ENCODE data around the gene OGT.
A peak's percentile ranks its signal among the peaks of the same experiment; 100 is the strongest.
"Not testable (repeated sequence)": the region's sequence is repeated elsewhere in the genome, so short reads cannot be mapped to it uniquely, and the experiment has no call there.

The OGT gene

GRCh38 chrX:71532753-71533425, at the start of gene OGT:
OGT (plus strand) TSS chrX:71533104; CDS start chrX:71533300, 196 bp downstream.
- Histone ChIP-seq H3K27ac (peak within 1 kb of the TSS; percentile 88 to 93), H3K4me3 (peak within 1 kb of the TSS; percentile 81)
- DNase-seq (ENCODE audit: low spot score), result peak; percentile 95
- no peak for TF ChIP-seq CTCF (IDR thresholded peaks at IDR 0.05)

DNA sequence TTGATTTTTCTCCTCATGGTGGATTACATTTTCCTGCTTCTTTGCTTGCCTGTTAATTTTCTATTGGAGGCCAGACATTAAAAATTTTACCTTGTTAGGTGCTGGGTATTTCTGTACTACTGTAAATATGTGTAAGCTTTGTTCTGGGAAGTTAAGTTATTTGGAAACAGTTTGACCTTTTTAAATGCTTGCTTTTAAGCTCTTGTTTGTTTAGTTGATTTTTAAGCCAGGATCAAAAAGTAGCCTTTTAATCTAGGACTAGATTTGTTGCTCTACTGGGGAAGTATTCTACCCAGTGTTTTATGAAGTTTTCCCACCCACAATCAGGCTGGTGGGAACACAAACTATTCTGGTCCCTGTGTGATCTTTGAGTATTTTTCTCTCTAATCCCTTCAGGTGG, 45.1 kb upstream of the OGT start:
- no peak for TF ChIP-seq CTCF (IDR thresholded peaks at IDR 0.05)
- no peak for DNase-seq (ENCODE audit: low spot score)
- H3K4me3 ChIP-seq, result no peak overlapping the region
- H3K27ac ChIP-seq, result no peak overlapping the region

DNA sequence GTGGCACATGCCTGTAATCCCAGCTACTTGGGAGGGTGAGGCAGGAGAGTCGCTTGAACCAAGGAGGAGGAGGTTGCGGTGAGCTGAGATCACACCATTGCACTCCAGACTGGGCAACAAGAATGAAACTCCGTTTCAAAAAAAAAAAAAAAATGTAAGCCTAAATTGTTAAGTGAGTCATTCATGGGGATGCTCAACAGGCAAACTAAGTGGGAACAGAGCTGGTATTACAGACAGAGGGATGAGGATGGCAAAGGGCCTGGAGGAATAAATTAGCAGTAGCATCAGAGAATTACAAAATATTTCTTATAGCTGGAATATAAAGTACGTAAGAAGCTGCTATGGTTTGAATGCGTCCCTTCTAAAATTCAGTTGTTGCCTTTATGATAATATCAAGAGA, 43.4 kb upstream of the OGT start:
- no peak for DNase-seq (ENCODE audit: low spot score)
- no peak for TF ChIP-seq CTCF (IDR thresholded peaks at IDR 0.05)
- no peak overlapping the region for H3K27ac ChIP-seq
- H3K4me3 ChIP-seq, result no peak overlapping the region

DNA sequence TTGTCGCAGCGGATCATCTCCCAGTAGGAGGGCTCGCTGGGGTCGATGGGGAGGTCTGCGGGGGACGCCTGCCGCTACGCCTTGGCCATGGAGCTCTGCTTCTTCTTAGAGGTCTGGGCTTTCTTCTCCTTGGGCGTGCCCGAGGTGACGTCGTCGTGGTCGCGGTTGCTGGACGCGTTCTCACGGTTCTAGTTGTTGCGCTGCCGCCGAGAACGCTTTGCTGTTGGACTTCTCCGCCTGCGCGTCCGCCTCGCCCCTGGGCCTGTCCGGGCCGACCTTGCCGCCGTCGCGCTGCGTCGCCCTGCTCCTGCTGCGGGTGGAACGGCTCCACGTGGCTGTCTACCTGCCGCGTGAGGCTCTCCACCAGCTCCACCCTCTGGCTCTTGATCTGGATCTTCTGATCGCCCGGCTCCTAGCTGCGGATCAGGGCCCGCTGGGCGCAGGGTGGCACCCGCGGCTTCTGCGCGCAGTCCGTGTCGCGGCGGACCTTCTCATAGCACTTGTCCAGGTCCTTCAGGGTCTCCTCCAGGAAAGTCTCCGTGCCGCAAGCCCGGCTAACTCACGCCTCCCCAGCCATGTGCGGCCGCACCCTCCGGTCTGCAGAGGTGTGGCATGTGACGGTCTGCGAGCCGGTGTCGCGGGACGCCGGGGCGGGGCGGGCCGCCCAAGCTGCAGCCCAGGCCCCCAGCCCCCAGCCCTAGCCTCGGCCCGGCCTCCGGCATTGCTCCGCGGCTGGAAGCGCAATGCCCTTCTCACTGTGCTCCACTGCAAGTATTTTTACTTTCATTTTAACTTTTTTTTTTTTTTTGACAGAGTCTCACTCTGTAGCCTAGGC, 40.5 kb upstream of the OGT start:
- DNase-seq (ENCODE audit: low spot score), result peak; percentile 74
- no peak for TF ChIP-seq CTCF (IDR thresholded peaks at IDR 0.05)
- peak overlapping the region; percentile 70 for H3K4me3 ChIP-seq
- H3K27ac ChIP-seq, result peak overlapping the region; percentile 1 to 58

DNA sequence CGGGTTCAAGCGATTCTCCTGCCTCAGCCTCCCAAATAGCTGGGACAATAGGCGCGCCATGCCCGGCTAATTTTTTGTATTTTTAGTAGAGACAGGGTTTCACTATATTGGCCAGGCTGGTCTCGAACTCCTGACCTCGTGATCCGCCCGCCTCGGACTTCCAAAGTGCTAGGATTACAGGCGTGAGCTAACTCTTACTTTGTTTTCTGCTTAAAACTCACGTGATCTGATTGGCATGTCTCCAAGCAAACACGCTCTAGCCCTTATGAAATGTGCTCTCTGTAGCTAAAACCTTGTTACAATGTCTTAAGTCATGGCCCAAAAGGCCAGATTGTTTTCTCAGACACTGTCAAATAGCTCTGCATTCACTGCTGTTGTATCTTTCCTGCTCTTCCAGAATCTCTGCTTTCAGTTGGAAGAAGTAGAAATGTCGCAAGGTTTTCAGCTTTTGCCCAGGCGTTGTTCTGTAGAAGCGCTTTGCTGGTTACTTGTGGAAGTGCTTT, 39.7 kb upstream of the OGT start:
- peak overlapping the region; percentile 70 for H3K4me3 ChIP-seq
- TF ChIP-seq CTCF (IDR thresholded peaks at IDR 0.05), result no peak
- H3K27ac ChIP-seq, result peak overlapping the region in 1 of 2 donors; percentile 22
- DNase-seq (ENCODE audit: low spot score), result no peak

GRCh38 chrX:71495979-71496378, 36.9 kb upstream of the OGT start:
- not testable (repeated sequence) for H3K4me3 ChIP-seq; H3K27ac ChIP-seq; DNase-seq (ENCODE audit: low spot score)

GRCh38 chrX:71496476-71496875, 36.4 kb upstream of the OGT start:
- DNase-seq (ENCODE audit: low spot score), result no peak
- no peak for TF ChIP-seq CTCF (IDR thresholded peaks at IDR 0.05)
- H3K4me3 ChIP-seq, result no peak overlapping the region
- H3K27ac ChIP-seq, result no peak overlapping the region

DNA sequence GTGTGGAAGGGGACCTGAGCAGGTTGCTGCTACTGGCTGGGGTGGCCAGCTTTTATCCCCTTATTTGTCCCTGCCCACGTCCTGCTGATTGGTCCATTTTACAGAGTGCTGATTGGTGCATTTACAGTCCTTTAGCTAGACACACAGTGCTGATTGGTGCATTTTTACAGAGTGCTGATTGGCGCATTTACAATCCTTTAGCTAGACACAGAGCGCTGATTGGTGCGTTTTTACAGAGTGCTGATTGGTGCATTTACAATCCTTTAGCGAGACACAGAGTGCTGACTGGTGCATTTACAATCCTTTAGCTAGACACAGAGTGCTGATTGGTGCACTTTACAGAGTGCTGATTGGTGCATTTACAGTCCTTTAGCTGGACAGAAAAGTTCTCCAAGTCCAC, 30.8 kb upstream of the OGT start:
- not testable (repeated sequence) for DNase-seq (ENCODE audit: low spot score); H3K4me3 ChIP-seq; H3K27ac ChIP-seq
